Measurements from ENCODE around the gene CIZ1.
"Not testable (repeated sequence)": the region's sequence is repeated elsewhere in the genome, so short reads cannot be mapped to it uniquely, and the experiment has no call there.

Gene CIZ1

DNA sequence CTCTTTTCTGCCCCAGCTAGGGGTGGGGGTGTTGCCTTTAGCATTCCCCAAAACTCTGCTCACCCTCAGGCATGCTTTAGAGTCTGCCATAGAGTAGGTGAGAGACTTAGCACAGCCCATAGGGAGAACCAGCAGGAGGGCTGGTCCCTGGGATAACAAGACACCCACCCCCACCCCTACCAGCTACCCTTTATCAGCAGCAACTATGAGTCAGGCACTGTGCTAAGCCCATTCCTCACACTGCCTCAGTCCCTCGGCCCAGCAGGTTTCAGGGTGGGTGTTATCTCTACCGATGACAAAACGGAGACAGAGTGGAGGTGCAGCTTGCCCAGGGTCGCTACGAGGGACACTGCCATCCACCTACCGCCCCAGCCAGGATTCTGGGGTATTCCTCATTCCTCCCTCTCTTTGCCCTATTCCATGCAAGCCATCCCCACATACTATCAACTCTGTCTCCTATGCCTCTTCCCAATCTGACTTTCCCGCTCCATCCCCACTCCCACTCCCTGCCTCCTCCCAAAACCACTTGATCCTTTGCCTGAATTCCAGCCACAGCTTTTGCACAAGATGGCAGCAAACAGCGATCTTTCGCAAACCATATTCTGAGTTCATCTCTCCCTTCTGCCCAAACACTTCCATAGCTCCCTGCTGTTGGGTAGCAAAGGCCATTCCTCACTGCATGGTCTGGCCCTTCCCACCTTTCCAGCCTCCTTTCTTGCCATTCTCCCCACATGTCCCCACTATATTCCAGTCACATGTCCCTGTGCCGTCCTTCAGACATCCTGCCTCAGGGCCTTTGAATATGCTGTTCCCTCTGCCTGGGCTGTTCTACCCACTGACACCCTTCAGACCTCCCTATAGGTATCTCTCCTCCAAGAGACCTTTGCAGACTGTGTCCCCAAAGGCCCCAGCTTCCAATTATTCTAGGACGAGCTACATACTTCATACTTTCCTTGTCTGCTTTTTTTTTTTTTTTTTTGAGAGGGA lies 5.1 kb downstream of the CIZ1 start:
- no peak for DNase-seq

DNA sequence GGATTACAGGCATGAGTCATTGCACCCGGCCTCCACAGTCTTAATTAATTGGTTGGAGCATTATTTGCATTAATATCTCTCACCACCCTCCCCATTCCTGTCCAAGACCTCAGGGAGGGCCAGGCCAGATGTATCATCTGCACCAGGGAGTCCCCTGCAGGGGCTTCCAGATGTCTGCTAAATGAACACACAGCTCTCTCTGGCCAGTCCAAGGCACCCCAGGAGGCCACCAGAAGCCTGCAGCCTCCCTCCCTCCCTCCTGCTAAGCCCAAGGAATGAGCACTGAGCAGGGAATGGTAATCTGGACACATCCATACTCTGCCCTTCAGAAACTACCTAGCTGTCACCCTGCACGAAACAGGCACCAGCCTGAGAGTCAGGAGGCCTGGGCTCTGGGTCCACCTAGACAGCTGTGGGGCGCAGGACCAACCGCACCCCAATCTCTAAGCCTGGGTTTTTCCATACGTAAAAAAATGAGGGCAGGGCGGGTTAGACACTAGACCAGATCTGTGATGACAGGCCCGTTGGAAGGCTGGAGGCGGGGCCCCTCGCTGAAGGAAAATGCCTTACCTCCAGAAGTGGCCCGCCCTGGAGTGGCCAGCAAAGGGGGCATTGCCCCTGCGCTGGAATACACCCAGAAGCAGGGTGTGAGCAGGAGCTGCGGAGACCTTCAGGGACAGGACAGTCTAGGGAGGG lies 8.3 kb downstream of the CIZ1 start:
- no peak for DNase-seq

- not testable (repeated sequence) for DNase-seq
Observed at GRCh38 chr9:128181480-128181879, 9.9 kb downstream of the CIZ1 start.

- DNase-seq = no peak
Observed at GRCh38 chr9:128180447-128180846, 10.9 kb downstream of the CIZ1 start.

- no peak for DNase-seq
Observed at GRCh38 chr9:128180001-128180400, 11.4 kb downstream of the CIZ1 start.

DNA sequence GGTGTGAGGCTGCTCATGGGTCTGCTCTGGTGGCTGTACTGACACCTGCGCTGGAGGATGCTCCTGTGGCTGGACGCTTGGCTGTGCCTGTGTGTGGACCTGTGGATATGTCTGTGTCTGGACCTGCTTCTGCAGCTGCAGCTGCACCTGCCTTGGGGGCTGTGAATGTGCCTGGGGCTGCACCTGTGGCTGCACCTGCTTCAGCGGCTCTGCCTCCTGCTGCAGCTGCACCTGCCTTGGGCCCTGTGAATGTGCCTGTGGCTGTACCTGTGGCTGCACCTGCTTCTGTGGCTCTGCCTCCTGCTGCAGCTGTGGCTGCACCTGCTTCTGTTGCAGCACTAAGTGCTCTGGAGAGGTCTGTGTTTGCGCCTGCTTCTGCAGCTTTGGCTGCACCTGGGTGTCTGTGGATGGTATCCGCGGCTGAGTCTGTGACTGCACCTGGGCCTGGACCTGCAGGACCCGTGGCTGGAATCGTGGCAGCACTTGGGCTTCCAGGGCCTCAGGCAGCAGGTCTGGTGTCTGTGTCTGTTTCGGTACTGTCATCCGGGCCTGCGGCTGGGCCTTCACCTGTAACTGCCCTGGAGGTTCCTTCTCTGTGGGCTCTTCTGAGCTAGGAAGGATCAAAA lies 12.5 kb downstream of the CIZ1 start:
- DNase-seq = no peak

DNA sequence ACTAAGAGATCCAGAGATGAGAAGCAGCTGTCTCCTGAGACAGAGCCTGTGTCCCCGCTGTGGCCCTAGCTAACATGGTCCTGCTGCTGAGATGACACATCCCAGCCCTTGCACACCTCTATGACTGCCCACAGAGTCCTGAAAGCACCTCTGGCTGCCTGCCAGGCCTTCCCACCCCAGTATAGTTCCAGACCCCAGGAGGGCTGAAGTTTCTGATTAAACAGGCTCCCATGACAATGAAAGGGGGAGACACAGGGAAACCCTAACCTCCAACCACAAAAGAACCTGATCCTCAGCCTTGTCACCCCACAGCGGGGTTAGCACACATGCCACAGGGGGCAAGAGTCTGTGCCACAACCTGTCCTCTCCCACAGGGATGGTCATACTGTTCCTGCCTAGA lies 15.6 kb downstream of the CIZ1 start:
- DNase-seq = no peak

DNA sequence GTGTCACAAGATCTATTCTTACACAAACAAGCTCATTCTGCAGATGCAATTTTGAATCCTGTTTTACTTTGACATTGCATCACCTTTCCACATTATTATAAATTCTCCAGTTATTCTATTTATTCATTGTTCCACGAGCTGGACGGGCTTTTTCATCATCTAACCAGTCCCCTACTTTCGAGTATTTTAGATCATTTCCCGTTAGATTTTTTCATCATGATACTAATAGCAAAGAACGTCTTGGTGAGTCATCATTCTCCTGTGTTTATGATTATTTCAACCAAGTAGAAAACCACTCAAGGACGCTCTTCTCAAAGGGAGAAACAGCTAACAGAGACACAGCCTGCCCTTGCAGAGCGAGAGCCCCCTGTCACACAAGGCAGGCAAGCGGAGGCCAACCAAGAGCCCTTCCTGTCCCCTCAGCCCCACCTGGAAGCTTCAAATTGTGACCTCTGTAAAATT lies 16.2 kb downstream of the CIZ1 start:
- DNase-seq = no peak

DNA sequence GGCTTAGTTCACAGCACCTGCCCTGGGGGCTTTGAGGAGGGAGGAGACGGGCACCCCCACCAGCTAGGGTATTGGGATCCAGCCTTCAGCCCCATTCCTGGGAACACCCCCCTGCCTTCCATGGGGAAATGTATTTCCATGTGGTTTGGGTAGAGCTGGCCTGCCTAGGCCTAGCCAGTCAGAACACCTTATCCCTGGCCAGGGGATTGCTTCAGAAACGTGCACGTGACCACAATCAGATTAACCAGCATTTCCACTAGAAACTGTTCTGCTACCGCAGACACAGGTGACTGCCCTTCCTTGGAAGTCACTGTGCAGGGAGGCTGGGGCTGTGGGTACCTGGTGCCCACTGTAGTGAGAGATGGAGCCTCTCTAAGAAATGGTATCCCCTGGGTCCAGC lies 17.3 kb downstream of the CIZ1 start:
- DNase-seq = no peak

GRCh38 chr9:128169925-128170324 lies 21.4 kb downstream of the CIZ1 start:
- DNase-seq = no peak

DNA sequence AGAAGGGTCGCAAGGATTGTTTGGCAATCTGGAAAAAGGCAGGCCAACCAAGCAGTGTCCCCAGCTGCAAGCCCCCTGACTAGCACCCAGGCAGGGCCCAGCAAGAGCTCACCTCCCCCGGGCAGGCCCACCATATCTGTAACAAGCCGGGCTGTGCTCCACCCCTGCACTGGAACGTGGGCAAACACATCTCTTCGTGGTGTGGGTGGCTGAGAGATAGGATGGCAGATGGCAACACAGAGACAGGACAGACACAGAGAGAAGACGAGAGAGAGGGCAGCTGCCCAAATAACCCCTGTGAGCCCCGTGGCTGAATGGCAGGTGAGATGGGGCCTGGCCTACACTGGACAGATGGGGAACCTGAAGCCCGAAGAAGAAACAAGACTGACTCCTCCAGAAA lies 21.9 kb downstream of the CIZ1 start:
- DNase-seq = no peak

- no peak for DNase-seq
Observed at GRCh38 chr9:128168731-128169308, 22.6 kb downstream of the CIZ1 start.

GRCh38 chr9:128167209-128167608 lies 24.2 kb downstream of the CIZ1 start:
- DNase-seq = no peak

DNA sequence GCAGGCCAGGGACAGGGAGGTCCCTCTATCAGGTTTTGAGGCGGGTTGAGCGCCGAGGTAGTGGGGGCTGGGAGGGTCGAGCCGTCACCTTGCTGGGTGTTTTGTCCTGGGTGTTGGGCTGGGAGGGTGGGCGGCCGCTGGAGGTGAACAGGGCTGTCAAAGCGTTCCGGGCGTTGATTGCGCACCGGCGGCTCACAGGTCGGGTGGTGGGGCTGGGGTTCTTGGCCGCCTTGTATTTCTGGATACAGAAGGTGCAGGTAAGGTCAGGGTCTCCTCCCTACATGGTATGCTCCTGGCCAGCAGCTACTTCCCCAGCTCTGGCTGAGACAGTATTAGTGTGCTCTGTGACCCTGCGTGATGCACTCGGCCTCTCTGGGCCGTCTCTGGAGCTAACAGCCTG lies 25.2 kb downstream of the CIZ1 start:
- DNase-seq = no peak

DNA sequence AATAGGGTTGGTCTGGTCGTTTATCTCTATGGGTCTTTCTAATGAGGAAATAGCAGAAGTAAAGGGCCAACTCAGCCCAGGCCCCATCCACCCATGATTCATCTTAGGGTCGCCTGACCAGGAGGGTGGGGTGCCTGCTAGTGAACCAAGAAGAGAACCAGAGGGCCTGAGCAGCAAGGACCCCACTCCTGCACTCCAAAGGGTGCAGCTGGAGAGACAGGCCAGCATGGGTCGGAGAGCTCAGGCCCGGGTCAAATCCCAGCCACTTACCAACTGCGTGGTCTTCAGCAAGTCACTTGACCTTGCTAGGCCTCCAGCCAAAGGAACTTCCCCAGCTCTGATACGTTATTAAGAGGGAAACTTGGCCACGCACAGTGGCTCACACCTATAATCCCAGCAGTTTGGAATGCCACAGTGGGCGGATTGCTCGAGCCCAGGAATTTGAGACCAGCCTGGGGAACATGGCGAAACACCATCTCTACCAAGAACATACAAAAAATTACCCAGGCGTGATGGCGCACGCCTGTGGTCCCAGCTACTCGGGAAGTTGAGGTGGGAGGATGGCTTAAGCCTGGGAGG lies 27.0 kb downstream of the CIZ1 start:
- DNase-seq = no peak

- no peak for DNase-seq
Observed at GRCh38 chr9:128163523-128164306, 27.7 kb downstream of the CIZ1 start.

- DNase-seq = no peak
Observed at GRCh38 chr9:128163027-128163515, 28.3 kb downstream of the CIZ1 start.

DNA sequence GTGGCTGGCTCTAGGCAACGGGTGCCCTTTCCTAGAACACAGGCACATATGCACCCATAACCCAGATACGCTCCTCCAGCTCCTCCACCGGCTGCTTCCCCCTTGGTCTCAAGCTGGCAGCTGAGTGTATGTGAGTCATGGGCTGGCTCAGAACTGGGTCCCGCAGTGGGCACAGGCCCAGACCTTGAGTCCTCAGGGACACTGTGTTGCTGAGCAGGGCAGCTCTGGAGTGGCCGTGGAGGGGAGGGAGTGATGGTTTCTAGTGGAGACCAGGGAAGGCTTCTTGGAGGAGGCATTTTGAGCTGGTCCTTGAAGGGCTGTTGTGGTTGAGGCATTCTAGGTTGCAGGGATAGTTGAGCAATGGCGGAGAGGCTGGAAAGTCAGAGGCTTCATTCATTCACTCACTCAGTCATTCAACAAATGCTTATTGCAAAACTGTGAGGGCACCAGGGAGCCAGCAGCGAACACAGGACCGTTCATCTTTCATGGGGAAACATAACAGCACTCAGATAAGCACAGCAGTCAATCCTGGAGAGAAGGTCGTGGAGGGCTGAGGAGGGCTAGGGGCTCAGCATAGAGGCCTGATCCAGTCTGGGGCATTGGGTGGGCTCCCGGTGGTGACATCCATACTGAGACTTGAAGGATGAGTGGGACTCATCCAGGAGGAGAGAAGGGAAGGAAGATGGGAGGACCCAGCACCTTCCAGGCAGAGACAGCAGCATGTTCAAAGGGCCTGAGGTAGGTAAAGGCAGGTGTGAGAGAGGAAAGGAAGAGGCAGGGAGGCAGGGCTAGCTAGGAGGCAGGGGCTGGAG lies 29.0 kb downstream of the CIZ1 start:
- DNase-seq = no peak

GRCh38 chr9:128161215-128161902 lies 30.0 kb downstream of the CIZ1 start:
- DNase-seq = peak; percentile 86

DNA sequence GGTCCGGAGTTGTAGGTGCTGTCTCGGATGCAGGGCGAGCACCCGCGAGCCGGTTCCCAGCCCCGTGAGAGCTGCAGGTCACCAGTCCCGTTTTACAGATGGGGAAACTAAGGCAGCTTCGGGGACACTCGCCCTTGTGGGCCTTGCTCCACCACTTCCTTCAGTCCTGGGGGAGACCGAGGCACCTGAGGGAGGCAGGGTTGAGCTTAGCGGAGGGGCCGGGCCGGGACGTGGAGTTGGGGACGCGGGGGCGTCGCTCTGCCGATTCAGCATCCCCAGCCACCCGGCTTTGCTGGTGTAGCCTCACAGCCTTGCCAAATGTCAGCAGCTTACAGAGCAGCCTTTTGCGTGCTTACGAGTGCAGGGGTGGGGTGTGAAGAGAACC lies 30.8 kb downstream of the CIZ1 start:
- peak; percentile 27 for DNase-seq
